Measurements from ENCODE around the gene PRDM11.

PRDM11 gene

DNA sequence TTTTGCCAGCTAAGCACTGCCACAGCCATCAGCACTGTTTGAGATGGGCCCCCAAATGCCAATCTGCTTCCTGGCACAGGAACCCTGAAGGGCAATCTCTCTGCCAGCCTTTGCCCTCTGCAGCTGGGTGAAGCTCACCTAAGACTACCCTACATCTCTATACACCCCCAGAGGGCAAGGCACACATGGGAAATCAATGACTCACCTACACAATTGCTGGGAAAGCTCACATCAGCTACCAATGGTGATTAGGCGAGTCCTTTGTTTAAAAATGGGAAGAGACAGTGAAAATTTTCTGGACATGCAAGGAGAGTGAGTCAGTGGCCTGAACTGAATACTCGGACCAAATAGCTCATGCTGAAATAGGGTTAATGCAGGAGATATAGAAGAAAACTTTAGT, 12.6 kb upstream of the PRDM11 start:
- Histone ChIP-seq H3K4me2 (ENCODE audit: insufficient read depth, low read length) (no peak overlapping the region), H2AFZ (ENCODE audit: low read depth, low read length) (no peak overlapping the region), H3K36me3 (ENCODE audit: insufficient read depth, low read length) (no peaks in the 10 kb centered on the region), H3K9me3 (ENCODE audit: insufficient read depth, low read length, severe bottlenecking) (peaks cover 5% of the 10 kb centered on the region), H3K4me1 (ENCODE audit: insufficient read depth, low read length) (no peaks in the 10 kb centered on the region), H3K9ac (ENCODE audit: low read depth, low read length) (no peak overlapping the region), H3K4me3 (ENCODE audit: low read depth in 1 of 2, low read length in 2 of 2) (no peak overlapping the region), H4K20me1 (ENCODE audit: insufficient read depth, low read length) (no peaks in the 10 kb centered on the region), H3K79me2 (ENCODE audit: insufficient read depth, low read length) (no peaks in the 10 kb centered on the region), H3K27ac (ENCODE audit: low read length) (no peak overlapping the region), H3K27me3 (ENCODE audit: insufficient read depth, low read length, poor library complexity) (peaks cover 12% of the 10 kb centered on the region)
- no peak for ATAC-seq (ENCODE audit: insufficient read depth, low read depth)
- DNase-seq = no peak
- TF ChIP-seq, protein P1, sequence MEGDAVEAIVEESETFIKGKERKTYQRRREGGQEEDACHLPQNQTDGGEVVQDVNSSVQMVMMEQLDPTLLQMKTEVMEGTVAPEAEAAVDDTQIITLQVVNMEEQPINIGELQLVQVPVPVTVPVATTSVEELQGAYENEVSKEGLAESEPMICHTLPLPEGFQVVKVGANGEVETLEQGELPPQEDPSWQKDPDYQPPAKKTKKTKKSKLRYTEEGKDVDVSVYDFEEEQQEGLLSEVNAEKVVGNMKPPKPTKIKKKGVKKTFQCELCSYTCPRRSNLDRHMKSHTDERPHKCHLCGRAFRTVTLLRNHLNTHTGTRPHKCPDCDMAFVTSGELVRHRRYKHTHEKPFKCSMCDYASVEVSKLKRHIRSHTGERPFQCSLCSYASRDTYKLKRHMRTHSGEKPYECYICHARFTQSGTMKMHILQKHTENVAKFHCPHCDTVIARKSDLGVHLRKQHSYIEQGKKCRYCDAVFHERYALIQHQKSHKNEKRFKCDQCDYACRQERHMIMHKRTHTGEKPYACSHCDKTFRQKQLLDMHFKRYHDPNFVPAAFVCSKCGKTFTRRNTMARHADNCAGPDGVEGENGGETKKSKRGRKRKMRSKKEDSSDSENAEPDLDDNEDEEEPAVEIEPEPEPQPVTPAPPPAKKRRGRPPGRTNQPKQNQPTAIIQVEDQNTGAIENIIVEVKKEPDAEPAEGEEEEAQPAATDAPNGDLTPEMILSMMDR (IDR thresholded peaks at IDR 0.05; ENCODE audit: borderline replicate concordance, extremely low read depth, low read length, poor library complexity, severe bottlenecking) = no peak
- no peak for TF ChIP-seq EZH2 (IDR thresholded peaks at IDR 0.05; ENCODE audit: borderline replicate concordance, low read depth, low read length, severe bottlenecking)

DNA sequence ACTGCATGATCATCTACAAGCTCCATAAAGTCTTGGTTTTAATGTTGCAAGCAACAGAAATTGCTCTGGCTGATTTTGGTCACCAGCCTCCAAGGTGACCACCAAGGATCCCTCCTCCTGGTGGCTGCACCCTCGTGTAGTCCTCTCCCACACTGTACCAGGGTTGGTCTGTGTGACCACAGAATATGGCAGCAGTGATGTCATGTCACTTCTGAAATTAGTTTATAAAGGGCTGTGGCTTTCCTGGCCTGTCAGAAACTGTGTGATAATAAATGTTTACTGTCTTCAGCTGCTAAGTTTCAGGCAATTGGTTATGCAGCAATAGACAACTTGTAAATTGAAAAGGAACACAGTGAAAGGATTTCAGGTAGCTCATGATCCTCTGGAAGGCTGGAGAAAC, 5.3 kb upstream of the PRDM11 start:
- no peak overlapping the region for H3K4me2 ChIP-seq (ENCODE audit: insufficient read depth, low read length)

DNA sequence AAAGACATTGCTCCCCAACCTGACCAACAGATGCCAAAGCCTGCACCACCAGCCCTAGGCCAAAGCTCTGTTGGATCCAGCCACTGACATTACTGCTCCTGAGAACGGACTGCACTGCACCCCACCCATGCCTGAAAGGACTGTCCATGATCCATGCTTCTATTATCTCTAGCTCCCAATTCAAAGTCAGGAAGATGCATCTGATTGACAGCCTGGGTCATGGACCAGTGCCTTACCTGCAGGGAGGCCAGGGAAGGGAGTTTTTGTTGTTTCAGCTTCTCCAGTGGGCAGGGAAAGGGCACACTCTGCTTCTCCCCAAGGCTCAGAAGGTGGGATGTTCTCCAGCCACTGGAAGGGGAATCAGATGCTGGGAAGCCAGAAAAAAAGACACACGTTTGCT, 4.8 kb upstream of the PRDM11 start:
- TF ChIP-seq, protein P1 (IDR thresholded peaks at IDR 0.05; ENCODE audit: borderline replicate concordance, extremely low read depth, low read length, poor library complexity, severe bottlenecking) = no peak
- TF ChIP-seq EZH2 (IDR thresholded peaks at IDR 0.05; ENCODE audit: borderline replicate concordance, low read depth, low read length, severe bottlenecking) = no peak
- DNase-seq (no peak), ATAC-seq (ENCODE audit: insufficient read depth, low read depth) (no peak)
- Histone ChIP-seq H3K9ac (ENCODE audit: low read depth, low read length) (no peak overlapping the region), H3K4me2 (ENCODE audit: insufficient read depth, low read length) (no peak overlapping the region), H3K27me3 (ENCODE audit: insufficient read depth, low read length, poor library complexity) (peaks cover 31% of the 10 kb centered on the region), H3K9me3 (ENCODE audit: insufficient read depth, low read length, severe bottlenecking) (no peaks in the 10 kb centered on the region), H2AFZ (ENCODE audit: low read depth, low read length) (no peak overlapping the region), H3K4me3 (ENCODE audit: low read depth in 1 of 2, low read length in 2 of 2) (no peak overlapping the region), H3K36me3 (ENCODE audit: insufficient read depth, low read length) (no peaks in the 10 kb centered on the region), H3K4me1 (ENCODE audit: insufficient read depth, low read length) (peaks cover 9% of the 10 kb centered on the region), H4K20me1 (ENCODE audit: insufficient read depth, low read length) (no peaks in the 10 kb centered on the region), H3K79me2 (ENCODE audit: insufficient read depth, low read length) (no peaks in the 10 kb centered on the region), H3K27ac (ENCODE audit: low read length) (no peak overlapping the region)

More for the DNA sequence above, 5.3 kb upstream of the PRDM11 start:
- no peaks in the 10 kb centered on the region for H3K79me2 ChIP-seq (ENCODE audit: insufficient read depth, low read length)
- ATAC-seq (ENCODE audit: insufficient read depth, low read depth) = no peak
- TF ChIP-seq, protein P1 (IDR thresholded peaks at IDR 0.05; ENCODE audit: borderline replicate concordance, extremely low read depth, low read length, poor library complexity, severe bottlenecking) = no peak
- TF ChIP-seq EZH2 (IDR thresholded peaks at IDR 0.05; ENCODE audit: borderline replicate concordance, low read depth, low read length, severe bottlenecking) = no peak
- no peak for DNase-seq
- no peak overlapping the region for H3K4me3 ChIP-seq (ENCODE audit: low read depth in 1 of 2, low read length in 2 of 2)
- no peak overlapping the region for H3K9ac ChIP-seq (ENCODE audit: low read depth, low read length)
- H3K4me1 ChIP-seq (ENCODE audit: insufficient read depth, low read length) = peaks cover 7% of the 10 kb centered on the region
- H3K36me3 ChIP-seq (ENCODE audit: insufficient read depth, low read length) = no peaks in the 10 kb centered on the region
- H3K27ac ChIP-seq (ENCODE audit: low read length) = no peak overlapping the region
- no peaks in the 10 kb centered on the region for H4K20me1 ChIP-seq (ENCODE audit: insufficient read depth, low read length)
- H3K27me3 ChIP-seq (ENCODE audit: insufficient read depth, low read length, poor library complexity) = peaks cover 31% of the 10 kb centered on the region
- no peaks in the 10 kb centered on the region for H3K9me3 ChIP-seq (ENCODE audit: insufficient read depth, low read length, severe bottlenecking)
- no peak overlapping the region for H2AFZ ChIP-seq (ENCODE audit: low read depth, low read length)

Data from DND-41 (cell line).